Testis (tissue), 3 donors: ENCODE results near the gene NINL. TPM values are rescaled to one million over a fixed set of nuclear protein-coding genes. Genes with fewer than 3 reads are reported as not detected.
A peak's percentile ranks its signal among the peaks of the same experiment; 100 is the strongest.

Experiments
- DNase-seq: peaks from one replicate; pipeline ENCODE4 v3.0.0-alpha.2; 2019
- H3K27ac ChIP-seq, 2 donors: fragments of 200-600 bp; sonication (generic); one replicate each; pipeline ENCODE4 v1.5.1; 2019
- H3K27me3 ChIP-seq: fragments of 200-600 bp; sonication (generic); one replicate; pipeline ENCODE4 v1.5.1; 2019
- H3K36me3 ChIP-seq: fragments of 200-600 bp; sonication (generic); one replicate; pipeline ENCODE4 v1.5.1; 2017; ENCODE audit warnings: low read depth; ENCODE audit errors: missing control alignments
- H3K4me1 ChIP-seq: fragments of 200-600 bp; sonication (generic); one replicate; pipeline ENCODE4 v1.5.1; 2019
- H3K4me3 ChIP-seq, 2 donors: fragments of 200-600 bp; sonication (generic); one replicate each; pipeline ENCODE4 v1.5.1; 2017 to 2019
- H3K9me3 ChIP-seq: fragments of 200-600 bp; sonication (generic); one replicate; pipeline ENCODE4 v1.5.1; 2017
- CTCF ChIP-seq, 3 experiments: fragments of 450-650 bp in 2 of 3; fragments of 200-600 bp in 1 of 3; sonication (generic) in 1 of 3; IDR thresholded peaks; one replicate each; pipeline ENCODE4 v1.5.1; 2016 to 2019; ENCODE audit warnings: antibody characterized with exemption in 3 of 3, mild to moderate bottlenecking in 2 of 3, moderate library complexity in 1 of 3
- POLR2A ChIP-seq: fragments of 450-650 bp; IDR thresholded peaks from one replicate; pipeline ENCODE4 v1.6.1; 2017; ENCODE audit warnings: antibody characterized with exemption, mild to moderate bottlenecking, moderate library complexity
- WGBS, 2 donors: methylation state at CpG; one replicate each; pipeline ENCODE4 v1.1.5; 2018; 5-methylcytosine and 5-hydroxymethylcytosine counted together
- intact Hi-C: fragments of 100-400 bp; cut with DNase I; formaldehyde crosslinking; loops from one replicate; pipeline ENCODE4 v1.15.1; 2023; ENCODE audit warnings: low total_unique reads
- polyA plus RNA-seq: library from polyadenylated mRNA; stranded (reverse); fragments of 350-450 nt; fragmentation: Illumina TruSeq; extraction: RNeasy Lipid Tissue Mini Kit (QIAGEN cat#74804); gene quantifications from one replicate; pipeline ENCODE4 v1.2.3, GENCODE V29; 2014; ENCODE audit warnings: low read depth, low replicate concordance; ENCODE audit not compliant: insufficient read depth
- total RNA-seq, 2 donors: library from RNA; depleted of rRNA; stranded (reverse); fragments of >200 nt; gene quantifications; one replicate each; pipeline ENCODE4 v1.2.3, GENCODE V29; 2016

The NINL gene
- total and polyA plus RNA-seq, 3 donors from 2014 or later: 17.9 to 33.4 (median 32.8) TPM

GRCh38 chr20:25532015-25532751 is 53.1 kb downstream of the NINL start:
- Histone ChIP-seq H3K27me3 (no peaks in the 10 kb centered on the region), H3K36me3 (no peaks in the 10 kb centered on the region), H3K27ac (peak overlapping the region in 1 of 2 donors; percentile 32), H3K9me3 (no peaks in the 10 kb centered on the region), H3K4me3 (no peak overlapping the region), H3K4me1 (peaks cover 23% of the 10 kb centered on the region)
- intact Hi-C loops: no loop called here
- no peak for DNase-seq
- WGBS, 2 donors: 60 to 75% methylated on average over 5 to 12 of the region's 12 CpGs
- no peak for TF ChIP-seq CTCF (IDR thresholded peaks at IDR 0.05)
- no peak for TF ChIP-seq POLR2A

- Histone ChIP-seq H3K4me3 (no peak overlapping the region), H3K27me3 (no peaks in the 10 kb centered on the region), H3K27ac (no peak overlapping the region), H3K36me3 (no peaks in the 10 kb centered on the region), H3K9me3 (no peaks in the 10 kb centered on the region), H3K4me1 (peaks cover 23% of the 10 kb centered on the region)
- intact Hi-C loops: no loop called here
- DNase-seq: no peak
- TF ChIP-seq CTCF (IDR thresholded peaks at IDR 0.05) (no peak), POLR2A (no peak)
- 89 to 91% methylated on average over 9 of the region's 9 CpGs for WGBS, 2 donors
Measured at GRCh38 chr20:25529295-25529951, 55.9 kb downstream of the NINL start.

GRCh38 chr20:25527949-25528348 is 57.4 kb downstream of the NINL start:
- WGBS, 2 donors: 92 to 94% methylated on average over 2 of the region's 2 CpGs
- Histone ChIP-seq H3K36me3 (no peaks in the 10 kb centered on the region), H3K4me1 (peaks cover 10% of the 10 kb centered on the region), H3K27ac (no peak overlapping the region), H3K4me3 (no peak overlapping the region), H3K9me3 (no peaks in the 10 kb centered on the region), H3K27me3 (no peaks in the 10 kb centered on the region)
- intact Hi-C loops: no loop called here
- no peak for DNase-seq
- TF ChIP-seq CTCF (IDR thresholded peaks at IDR 0.05) (no peak), POLR2A (no peak)

- intact Hi-C loops: no loop called here
- WGBS, 2 donors: 91 to 95% methylated on average over 9 of the region's 9 CpGs
- DNase-seq: no peak
Measured at GRCh38 chr20:25526446-25526845, 58.9 kb downstream of the NINL start.

More at GRCh38 chr20:25526446-25526845, 58.9 kb downstream of the NINL start:
- Histone ChIP-seq H3K9me3 (no peaks in the 10 kb centered on the region), H3K36me3 (no peaks in the 10 kb centered on the region), H3K4me3 (no peak overlapping the region), H3K27ac (no peak overlapping the region), H3K4me1 (no peaks in the 10 kb centered on the region), H3K27me3 (no peaks in the 10 kb centered on the region)
- no peak for TF ChIP-seq POLR2A
- TF ChIP-seq CTCF (IDR thresholded peaks at IDR 0.05): no peak
